Mesenchymal stem cell (in vitro differentiated cells and primary cell): Measurements from ENCODE around the gene CDH23.

ENCODE experiments used
- DNase-seq: peaks from one replicate; pipeline ENCODE4 v3.0.0-alpha.2; 2013
- H2AFZ ChIP-seq: one replicate; pipeline ENCODE4 v1.6.1; 2013; ENCODE audit warnings: low read depth, mild to moderate bottlenecking, control low read depth, inconsistent platforms, low read length, moderate library complexity
- H2AK5ac ChIP-seq: 2 replicates; pipeline ENCODE4 v1.6.1; 2013; ENCODE audit warnings: low read length, moderate library complexity, mild to moderate bottlenecking, inconsistent platforms; ENCODE audit not compliant: severe bottlenecking
- H2BK120ac ChIP-seq: one replicate; pipeline ENCODE4 v1.6.1; 2013; ENCODE audit warnings: low read depth, mild to moderate bottlenecking, inconsistent platforms, low read length, moderate library complexity
- H2BK12ac ChIP-seq, 2 experiments: one replicate each; pipeline ENCODE4 v1.6.1; 2013; ENCODE audit warnings: inconsistent platforms in 2 of 2, low read length in 2 of 2, mild to moderate bottlenecking in 2 of 2, moderate library complexity in 2 of 2, control low read depth in 1 of 2
- H2BK15ac ChIP-seq: one replicate; pipeline ENCODE4 v1.6.1; 2013; ENCODE audit warnings: mild to moderate bottlenecking, low read depth, inconsistent platforms; ENCODE audit not compliant: poor library complexity, severe bottlenecking
- H2BK5ac ChIP-seq: 2 replicates; pipeline ENCODE4 v1.6.1; 2013; ENCODE audit warnings: low read depth, mild to moderate bottlenecking, low read length, control low read depth, inconsistent platforms; ENCODE audit not compliant: poor library complexity, severe bottlenecking
- H3K14ac ChIP-seq, 2 experiments: one replicate each; pipeline ENCODE4 v1.6.1; 2013; ENCODE audit warnings: inconsistent platforms in 2 of 2, low read length in 2 of 2, control low read depth in 1 of 2, mild to moderate bottlenecking in 1 of 2, moderate library complexity in 1 of 2
- H3K18ac ChIP-seq, 2 experiments: one replicate each; pipeline ENCODE4 v1.6.1; 2013; ENCODE audit warnings: inconsistent platforms in 2 of 2, low read length in 2 of 2, control low read depth in 1 of 2, low read depth in 1 of 2, mild to moderate bottlenecking in 1 of 2
- H3K23ac ChIP-seq, 2 experiments: one replicate each; pipeline ENCODE4 v1.6.1; 2013; ENCODE audit warnings: inconsistent platforms in 2 of 2, low read length in 2 of 2, mild to moderate bottlenecking in 2 of 2, moderate library complexity in 2 of 2, control low read depth in 1 of 2
- H3K27ac ChIP-seq: 2 replicates; pipeline ENCODE4 v1.5.1; 2013; ENCODE audit warnings: mild to moderate bottlenecking, moderate library complexity, low read length, control low read depth, inconsistent platforms; ENCODE audit not compliant: poor library complexity, severe bottlenecking
- H3K27me3 ChIP-seq, 2 experiments: 2 replicates each; pipeline versions ENCODE4 v1.6.1 to v1.7.0; 2013; ENCODE audit warnings: low read length in 2 of 2, mild to moderate bottlenecking in 2 of 2, moderate library complexity in 2 of 2, control low read depth in 1 of 2, inconsistent platforms in 1 of 2; ENCODE audit not compliant: control insufficient read depth in 1 of 2, insufficient read depth in 1 of 2
- H3K36me3 ChIP-seq, 2 experiments: 2 replicates each; pipeline versions ENCODE4 v1.6.1 to v1.7.0; 2013; ENCODE audit warnings: low read length in 2 of 2, control low read depth in 1 of 2, inconsistent platforms in 1 of 2, low read depth in 1 of 2, mild to moderate bottlenecking in 1 of 2; ENCODE audit not compliant: insufficient read depth in 2 of 2, control insufficient read depth in 1 of 2
- H3K4ac ChIP-seq, 2 experiments: one replicate each; pipeline ENCODE4 v1.6.1; 2013; ENCODE audit warnings: inconsistent platforms in 2 of 2, low read length in 2 of 2, mild to moderate bottlenecking in 2 of 2, moderate library complexity in 2 of 2, control low read depth in 1 of 2, low read depth in 1 of 2
- H3K4me1 ChIP-seq: 2 replicates; pipeline ENCODE4 v1.6.1; 2013; ENCODE audit warnings: low read depth, low read length, control low read depth; ENCODE audit not compliant: control insufficient read depth, insufficient read depth
- H3K4me2 ChIP-seq: 2 replicates; pipeline ENCODE4 v1.6.1; 2013; ENCODE audit warnings: low read length, mild to moderate bottlenecking, inconsistent platforms; ENCODE audit not compliant: poor library complexity, severe bottlenecking
- H3K4me3 ChIP-seq, 2 experiments: 2 replicates each; pipeline versions ENCODE4 v1.5.1 to v1.7.0; 2013; ENCODE audit warnings: low read length in 2 of 2, mild to moderate bottlenecking in 2 of 2, control low read depth in 1 of 2, low read depth in 1 of 2; ENCODE audit not compliant: insufficient read depth in 1 of 2
- H3K79me1 ChIP-seq: replicated peaks from 2 replicates; pipeline ENCODE4 v1.6.1; 2013; ENCODE audit warnings: mild to moderate bottlenecking, control low read depth, low read length, inconsistent platforms; ENCODE audit not compliant: poor library complexity, severe bottlenecking
- H3K9ac ChIP-seq: 2 replicates; pipeline ENCODE4 v1.7.0; 2013; ENCODE audit warnings: mild to moderate bottlenecking, low read length, moderate library complexity
- H3K9me3 ChIP-seq: 2 replicates; pipeline ENCODE4 v1.7.0; 2013; ENCODE audit warnings: mild to moderate bottlenecking, low read length; ENCODE audit not compliant: control insufficient read depth
- H4K8ac ChIP-seq: one replicate; pipeline ENCODE4 v1.6.1; 2013; ENCODE audit warnings: inconsistent platforms, mild to moderate bottlenecking, low read length, moderate library complexity
- H4K91ac ChIP-seq: one replicate; pipeline ENCODE4 v1.6.1; 2013; ENCODE audit warnings: mild to moderate bottlenecking, low read length, inconsistent platforms
- WGBS: methylation state at CpG from one replicate; pipeline ENCODE4 v1.1.7; 2013; ENCODE audit warnings: mixed read lengths; 5-methylcytosine and 5-hydroxymethylcytosine counted together

The CDH23 gene

DNA sequence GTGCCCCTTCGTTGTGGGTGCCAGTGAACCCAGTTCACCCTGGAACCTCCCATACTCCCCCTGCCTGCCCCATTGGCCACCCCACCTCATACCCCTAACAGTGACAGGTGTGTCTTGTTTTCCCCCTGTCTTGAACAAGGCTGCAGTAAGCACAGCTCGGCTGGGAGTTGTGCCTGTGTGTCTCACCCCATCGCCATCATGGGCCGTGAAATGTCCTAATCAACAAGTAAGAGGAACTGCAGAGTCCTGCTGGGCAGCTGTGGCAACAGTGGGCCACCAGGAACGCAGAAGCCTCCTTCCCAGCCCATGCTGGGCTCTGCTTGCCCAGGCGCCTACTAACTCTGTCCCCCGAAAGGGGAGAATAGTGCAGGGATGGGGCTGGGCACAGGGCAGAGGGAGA lies 231.2 kb downstream of the CDH23 start:
- Histone ChIP-seq H3K18ac (no peak overlapping the region), H2BK5ac (no peak overlapping the region), H3K14ac (no peak overlapping the region), H3K9me3 (no peaks in the 10 kb centered on the region), H3K27ac (no peak overlapping the region), H3K4me3 (no peak overlapping the region), H3K4me2 (no peak overlapping the region), H4K91ac (no peak overlapping the region), H3K4me1 (peaks cover 3% of the 10 kb centered on the region), H2BK15ac (no peak overlapping the region), H3K36me3 (no peaks in the 10 kb centered on the region), H3K79me1 (no peaks in the 10 kb centered on the region), H2AFZ (no peak overlapping the region), H3K27me3 (peaks cover 37 to 66% of the 10 kb centered on the region in 2 experiments), H2BK12ac (no peak overlapping the region), H3K9ac (no peak overlapping the region), H2BK120ac (no peak overlapping the region), H2AK5ac (no peak overlapping the region), H3K4ac (no peak overlapping the region), H3K23ac (no peak overlapping the region), H4K8ac (no peak overlapping the region)
- WGBS = 58% methylated on average over 7 of the region's 7 CpGs
- no peak for DNase-seq

DNA sequence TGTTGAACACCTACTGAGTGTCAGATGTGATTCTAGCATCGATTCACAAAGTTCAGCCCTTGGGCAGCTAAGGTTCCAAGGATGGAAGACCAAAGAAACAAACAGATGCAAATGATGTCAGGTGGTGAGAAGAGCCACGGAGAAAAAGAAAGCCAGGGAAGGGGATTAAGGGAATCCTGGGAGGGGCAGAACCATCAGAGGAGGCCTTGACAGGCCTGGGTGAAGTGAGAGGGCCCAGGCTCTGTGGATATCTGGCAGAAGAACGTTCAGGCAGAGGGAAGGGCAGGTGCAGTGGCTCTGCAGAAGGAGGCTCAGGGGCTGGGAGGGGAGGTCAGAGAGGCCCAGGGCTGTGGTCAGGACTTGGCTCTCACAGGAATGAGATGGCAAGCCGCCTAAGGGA lies 232.4 kb downstream of the CDH23 start:
- no peak overlapping the region for H2BK15ac ChIP-seq
- H2AFZ ChIP-seq = no peak overlapping the region
- no peak overlapping the region for H3K4me2 ChIP-seq
- H2AK5ac ChIP-seq = no peak overlapping the region
- H2BK5ac ChIP-seq = no peak overlapping the region
- no peak overlapping the region for H2BK12ac ChIP-seq
- no peaks in the 10 kb centered on the region for H3K9me3 ChIP-seq
- no peaks in the 10 kb centered on the region for H3K4me1 ChIP-seq
- no peak overlapping the region for H3K18ac ChIP-seq
- H3K14ac ChIP-seq = peak overlapping the region in 1 of 2 experiments; percentile 53
- no peak overlapping the region for H3K27ac ChIP-seq
- no peak overlapping the region for H3K23ac ChIP-seq
- H3K79me1 ChIP-seq = no peaks in the 10 kb centered on the region
- no peak overlapping the region for H3K9ac ChIP-seq
- no peak overlapping the region for H2BK120ac ChIP-seq
- H3K4me3 ChIP-seq = no peak overlapping the region
- no peak for DNase-seq
- H4K8ac ChIP-seq = no peak overlapping the region
- no peak overlapping the region for H4K91ac ChIP-seq
- no peak overlapping the region for H3K4ac ChIP-seq
- 52% methylated on average over 4 of the region's 4 CpGs for WGBS
- H3K27me3 ChIP-seq = peaks cover 49 to 74% of the 10 kb centered on the region in 2 experiments
- H3K36me3 ChIP-seq = no peaks in the 10 kb centered on the region

DNA sequence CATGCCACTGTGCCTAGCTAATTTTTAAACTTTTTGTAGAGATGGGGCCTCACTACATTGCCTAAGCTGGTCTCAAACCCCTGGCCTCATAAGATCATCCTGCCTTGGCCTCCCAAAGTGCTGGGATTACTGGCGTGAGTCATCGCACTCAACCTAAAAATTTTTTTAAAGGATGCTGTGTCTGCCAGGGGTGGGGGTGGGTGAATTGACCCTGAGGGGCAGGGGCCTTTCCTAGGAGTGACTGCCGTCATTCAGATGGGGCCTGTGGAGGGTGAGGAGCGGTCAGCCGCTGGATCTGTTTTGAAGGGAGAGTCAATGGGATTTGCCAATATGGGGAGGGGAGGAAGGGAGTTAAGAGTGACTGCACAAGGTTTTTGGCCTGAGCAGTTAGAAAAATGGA lies 233.4 kb downstream of the CDH23 start:
- H2BK15ac ChIP-seq = no peak overlapping the region
- no peaks in the 10 kb centered on the region for H3K4me1 ChIP-seq
- no peaks in the 10 kb centered on the region for H3K36me3 ChIP-seq
- WGBS = 73% methylated on average over 5 of the region's 5 CpGs
- H3K79me1 ChIP-seq = no peaks in the 10 kb centered on the region
- no peak overlapping the region for H2AK5ac ChIP-seq
- H2BK12ac ChIP-seq = no peak overlapping the region
- H3K4me3 ChIP-seq = no peak overlapping the region
- H3K4ac ChIP-seq = no peak overlapping the region
- H3K27ac ChIP-seq = no peak overlapping the region
- H4K91ac ChIP-seq = no peak overlapping the region
- no peak overlapping the region for H2AFZ ChIP-seq
- no peak overlapping the region for H3K18ac ChIP-seq
- H2BK5ac ChIP-seq = no peak overlapping the region
- no peak overlapping the region for H3K23ac ChIP-seq
- DNase-seq = no peak
- no peak overlapping the region for H2BK120ac ChIP-seq
- peaks cover 59 to 77% of the 10 kb centered on the region in 2 experiments for H3K27me3 ChIP-seq
- H3K14ac ChIP-seq = no peak overlapping the region
- no peak overlapping the region for H3K4me2 ChIP-seq
- no peak overlapping the region for H4K8ac ChIP-seq
- no peak overlapping the region for H3K9ac ChIP-seq
- H3K9me3 ChIP-seq = no peaks in the 10 kb centered on the region

DNA sequence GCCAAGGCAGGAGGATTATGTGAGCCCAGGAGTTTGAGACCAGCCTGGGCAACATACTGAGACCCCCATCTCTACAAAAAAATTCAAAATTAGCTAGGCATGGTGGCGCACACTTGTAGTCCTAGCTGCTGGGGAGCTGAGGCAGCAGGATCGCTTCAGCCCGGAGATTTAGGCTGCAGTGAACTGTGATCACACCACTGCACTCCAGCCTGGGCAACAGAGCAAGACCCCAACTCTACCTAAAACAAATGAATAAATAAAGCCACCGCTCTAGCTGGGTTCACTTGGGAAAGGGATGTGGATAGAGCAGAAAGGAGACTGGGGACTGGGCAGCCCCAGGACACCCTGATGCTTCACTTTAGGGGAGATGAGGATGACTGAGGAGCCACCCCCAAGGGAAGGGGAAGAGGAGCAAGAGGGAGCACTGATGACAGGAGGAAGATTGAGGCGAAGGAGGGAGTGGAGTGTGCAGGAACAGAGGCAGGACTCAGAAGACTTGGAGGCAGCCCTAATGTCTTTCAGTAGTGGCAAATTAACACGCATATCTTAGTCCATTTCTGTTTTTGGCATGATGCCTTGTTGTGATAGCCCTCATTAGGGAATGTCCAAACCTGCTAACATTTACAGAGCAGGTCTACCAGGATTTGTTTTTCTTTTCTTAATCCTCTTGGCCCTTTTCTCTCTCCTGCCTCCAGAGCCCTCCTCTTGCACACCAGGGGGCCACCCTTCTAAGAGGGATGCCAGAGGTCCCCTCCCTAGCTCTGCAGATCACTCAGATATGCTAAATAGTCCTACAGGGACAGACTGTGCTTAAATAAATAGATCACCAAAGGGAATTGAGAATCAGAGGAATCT lies 234.5 kb downstream of the CDH23 start:
- H3K4me1 ChIP-seq = no peaks in the 10 kb centered on the region
- H3K9me3 ChIP-seq = no peaks in the 10 kb centered on the region
- H2BK5ac ChIP-seq = no peak overlapping the region
- DNase-seq = no peak
- no peak overlapping the region for H2BK12ac ChIP-seq
- H3K27me3 ChIP-seq = peaks cover 68 to 85% of the 10 kb centered on the region in 2 experiments
- no peak overlapping the region for H2BK15ac ChIP-seq
- no peak overlapping the region for H3K18ac ChIP-seq
- H3K36me3 ChIP-seq = no peaks in the 10 kb centered on the region
- H3K27ac ChIP-seq = no peak overlapping the region
- H3K4me2 ChIP-seq = no peak overlapping the region
- no peak overlapping the region for H2BK120ac ChIP-seq
- no peaks in the 10 kb centered on the region for H3K79me1 ChIP-seq
- no peak overlapping the region for H3K4me3 ChIP-seq
- H3K14ac ChIP-seq = no peak overlapping the region
- 74% methylated on average over 5 of the region's 6 CpGs for WGBS
- H2AK5ac ChIP-seq = no peak overlapping the region
- no peak overlapping the region for H3K9ac ChIP-seq
- no peak overlapping the region for H2AFZ ChIP-seq
- no peak overlapping the region for H3K4ac ChIP-seq
- H4K91ac ChIP-seq = no peak overlapping the region
- no peak overlapping the region for H3K23ac ChIP-seq
- no peak overlapping the region for H4K8ac ChIP-seq
